SK-N-SH treated with all-trans-retinoic acid at 6 μM for 48 hours (cell line): Measurements from ENCODE around the gene S100Z.

ENCODE experiments used
- ARNTL ChIP-seq: fragments of 450-650 bp; formaldehyde crosslinking; IDR thresholded peaks from 2 replicates; pipeline ENCODE4 v1.5.0; 2020; ENCODE audit warnings: low read depth, mild to moderate bottlenecking, moderate library complexity, borderline replicate concordance
- CREB5 ChIP-seq: fragments of 250-450 bp; sonication (Bioruptor Pico); IDR thresholded peaks from 2 replicates; pipeline ENCODE4 v1.5.1; 2020; ENCODE audit warnings: low read depth, mild to moderate bottlenecking, moderate library complexity
- CSDC2 ChIP-seq: fragments of 250-450 bp; sonication (Bioruptor Pico); IDR thresholded peaks from 2 replicates; pipeline ENCODE4 v1.5.0; 2020; ENCODE audit warnings: mild to moderate bottlenecking, moderate library complexity
- CSRNP3 ChIP-seq: fragments of 250-450 bp; sonication (Bioruptor Pico); IDR thresholded peaks from 2 replicates; pipeline ENCODE4 v1.5.1; 2021; ENCODE audit warnings: mild to moderate bottlenecking, moderate library complexity
- GLIS3 ChIP-seq: fragments of 250-450 bp; sonication (Bioruptor Pico); IDR thresholded peaks from 2 replicates; pipeline ENCODE4 v1.5.0; 2020; ENCODE audit warnings: mild to moderate bottlenecking, moderate library complexity
- ISL1 ChIP-seq: fragments of 250-450 bp; sonication (Bioruptor Pico); IDR thresholded peaks from 2 replicates; pipeline ENCODE4 v2.1.2; 2022; ENCODE audit warnings: mild to moderate bottlenecking, moderate library complexity
- PATZ1 ChIP-seq: fragments of 250-450 bp; sonication (Bioruptor Pico); IDR thresholded peaks from 2 replicates; pipeline ENCODE4 v1.8.0; 2020; ENCODE audit warnings: mild to moderate bottlenecking, moderate library complexity, borderline replicate concordance
- RARB ChIP-seq: fragments of 250-450 bp; sonication (Bioruptor Pico); IDR thresholded peaks from 2 replicates; pipeline ENCODE4 v1.8.0; 2021; ENCODE audit warnings: mild to moderate bottlenecking, moderate library complexity
- SNAI2 ChIP-seq: fragments of 250-450 bp; sonication (Bioruptor Pico); IDR thresholded peaks from 2 replicates; pipeline ENCODE4 v1.5.0; 2020; ENCODE audit warnings: mild to moderate bottlenecking, moderate library complexity
- TCF4 ChIP-seq: fragments of 250-450 bp; sonication (Bioruptor Pico); IDR thresholded peaks from 2 replicates; pipeline ENCODE4 v1.8.0; 2021; ENCODE audit warnings: mild to moderate bottlenecking, moderate library complexity, borderline replicate concordance
- TOX ChIP-seq: fragments of 250-450 bp; sonication (Bioruptor Pico); IDR thresholded peaks from 2 replicates; pipeline ENCODE4 v1.8.0; 2021; ENCODE audit warnings: mild to moderate bottlenecking, moderate library complexity, borderline replicate concordance
- ZFP3 ChIP-seq: fragments of 250-450 bp; sonication (Bioruptor Pico); IDR thresholded peaks from 2 replicates; pipeline ENCODE4 v1.5.0; 2020; ENCODE audit warnings: mild to moderate bottlenecking, moderate library complexity
- ZFP30 ChIP-seq: fragments of 450-650 bp; formaldehyde crosslinking; IDR thresholded peaks from 2 replicates; pipeline ENCODE4 v1.5.0; 2022; ENCODE audit warnings: mild to moderate bottlenecking, moderate library complexity
- ZNF8 ChIP-seq: fragments of 450-650 bp; formaldehyde crosslinking; IDR thresholded peaks from 2 replicates; pipeline ENCODE4 v1.5.0; 2020; ENCODE audit warnings: mild to moderate bottlenecking, moderate library complexity

GRCh38 chr5:76804266-76804665 is 45.5 kb upstream of the S100Z start:
- TF ChIP-seq TCF4 (CRISPR knock-in tag) (no peak), GLIS3 (CRISPR knock-in tag) (no peak), SNAI2 (CRISPR knock-in tag) (no peak), ISL1 (CRISPR knock-in tag) (no peak), CREB5 (CRISPR knock-in tag) (no peak), ZFP3 (CRISPR knock-in tag) (no peak), RARB (CRISPR knock-in tag) (no peak), CSRNP3 (no peak), ARNTL (no peak), PATZ1 (CRISPR knock-in tag) (no peak), TOX (no peak), CSDC2 (CRISPR knock-in tag) (no peak), ZNF8 (CRISPR knock-in tag) (no peak), ZFP30 (CRISPR knock-in tag) (no peak)
